Skeletal muscle tissue (tissue), 4 donors: ENCODE data around the gene HDAC4. TPM values are rescaled to one million over a fixed set of nuclear protein-coding genes. Genes with fewer than 3 reads are reported as not detected.

Source experiments
- H3K27ac ChIP-seq: one replicate; pipeline ENCODE4 v1.7.0; 2013; ENCODE audit warnings: mild to moderate bottlenecking, low read depth, low read length, inconsistent platforms
- H3K27me3 ChIP-seq, 3 donors: one replicate each; pipeline ENCODE4 v1.7.0; 2013; ENCODE audit warnings: low read length in 3 of 3; ENCODE audit not compliant: control insufficient read depth in 3 of 3, insufficient read depth in 3 of 3
- H3K36me3 ChIP-seq, 3 donors: one replicate each; pipeline ENCODE4 v1.7.0; 2013; ENCODE audit warnings: low read length in 3 of 3; ENCODE audit not compliant: control insufficient read depth in 3 of 3, insufficient read depth in 3 of 3
- H3K4me1 ChIP-seq, 3 donors: one replicate each; pipeline ENCODE4 v1.7.0; 2013; ENCODE audit warnings: low read length in 3 of 3, mild to moderate bottlenecking in 3 of 3; ENCODE audit not compliant: control insufficient read depth in 3 of 3, insufficient read depth in 3 of 3
- H3K4me3 ChIP-seq, 3 donors: one replicate each; pipeline ENCODE4 v1.7.0; 2013; ENCODE audit warnings: low read length in 3 of 3
- H3K9ac ChIP-seq, 3 donors: one replicate each; pipeline ENCODE4 v1.7.0; 2013; ENCODE audit warnings: low read length in 3 of 3, mild to moderate bottlenecking in 3 of 3, moderate library complexity in 2 of 3, low read depth in 1 of 3
- H3K9me3 ChIP-seq, 3 donors: one replicate each; pipeline ENCODE4 v1.7.0; 2013; ENCODE audit warnings: low read length in 3 of 3; ENCODE audit not compliant: control insufficient read depth in 3 of 3
- total RNA-seq: library from RNA; depleted of rRNA; stranded (reverse); fragments of >200 nt; gene quantifications from one replicate; pipeline ENCODE4 v1.2.3, GENCODE V29; 2014
- donor health status: Osteomylitis.

Gene HDAC4
- total RNA-seq, 1 donor from 2014 or later, result 23.5 TPM

- Histone ChIP-seq H3K9me3 (peaks cover 0 to 2% (median 0%) of the 10 kb centered on the region in 3 donors), H3K9ac (no peak overlapping the region), H3K36me3 (no peaks in the 10 kb centered on the region), H3K27me3 (peaks cover 6 to 35% (median 22%) of the 10 kb centered on the region in 3 donors), H3K27ac (no peak overlapping the region), H3K4me3 (no peak overlapping the region), H3K4me1 (peaks cover 13 to 18% (median 14%) of the 10 kb centered on the region in 3 donors)
These were observed 39.7 kb upstream of the HDAC4 start for GRCh38 chr2:239440511-239440959.

- H3K27me3 ChIP-seq, result peaks cover 6 to 35% (median 22%) of the 10 kb centered on the region in 3 donors
- H3K4me3 ChIP-seq, result no peak overlapping the region
- H3K36me3 ChIP-seq, result no peaks in the 10 kb centered on the region
- peaks cover 11 to 18% (median 11%) of the 10 kb centered on the region in 3 donors for H3K4me1 ChIP-seq
- H3K9ac ChIP-seq, result peak overlapping the region in 1 of 3 donors; percentile 8
- H3K9me3 ChIP-seq, result peaks cover 0 to 2% (median 0%) of the 10 kb centered on the region in 3 donors
- H3K27ac ChIP-seq, result no peak overlapping the region
These were observed 39.0 kb upstream of the HDAC4 start for GRCh38 chr2:239439754-239440315.

- Histone ChIP-seq H3K9me3 (peaks cover 0 to 2% (median 0%) of the 10 kb centered on the region in 3 donors), H3K4me1 (peaks cover 9 to 13% (median 11%) of the 10 kb centered on the region in 3 donors), H3K27ac (no peak overlapping the region), H3K4me3 (no peak overlapping the region), H3K27me3 (peaks cover 6 to 32% (median 22%) of the 10 kb centered on the region in 3 donors), H3K9ac (no peak overlapping the region), H3K36me3 (no peaks in the 10 kb centered on the region)
These were observed 38.4 kb upstream of the HDAC4 start for GRCh38 chr2:239438995-239439753.

GRCh38 chr2:239438368-239438767, 37.5 kb upstream of the HDAC4 start:
- Histone ChIP-seq H3K27ac (no peak overlapping the region), H3K9me3 (peaks cover 0 to 2% (median 0%) of the 10 kb centered on the region in 3 donors), H3K36me3 (no peaks in the 10 kb centered on the region), H3K4me1 (peaks cover 9 to 11% (median 11%) of the 10 kb centered on the region in 3 donors), H3K9ac (no peak overlapping the region), H3K4me3 (no peak overlapping the region), H3K27me3 (peaks cover 6 to 28% (median 22%) of the 10 kb centered on the region in 3 donors)

GRCh38 chr2:239436669-239437335, 36.0 kb upstream of the HDAC4 start:
- H3K9ac ChIP-seq, result no peak overlapping the region
- H3K36me3 ChIP-seq, result no peaks in the 10 kb centered on the region
- no peaks in the 10 kb centered on the region for H3K9me3 ChIP-seq
- no peak overlapping the region for H3K27ac ChIP-seq
- peaks cover 6 to 23% (median 18%) of the 10 kb centered on the region in 3 donors for H3K27me3 ChIP-seq
- H3K4me1 ChIP-seq, result peaks cover 9 to 11% (median 11%) of the 10 kb centered on the region in 3 donors
- no peak overlapping the region for H3K4me3 ChIP-seq

- peaks cover 6 to 19% (median 15%) of the 10 kb centered on the region in 3 donors for H3K27me3 ChIP-seq
- H3K9me3 ChIP-seq, result no peaks in the 10 kb centered on the region
- no peak overlapping the region for H3K4me3 ChIP-seq
- no peaks in the 10 kb centered on the region for H3K36me3 ChIP-seq
- peaks cover 9 to 11% (median 11%) of the 10 kb centered on the region in 3 donors for H3K4me1 ChIP-seq
- H3K9ac ChIP-seq, result no peak overlapping the region
- H3K27ac ChIP-seq, result no peak overlapping the region
These were observed 35.3 kb upstream of the HDAC4 start for GRCh38 chr2:239436076-239436475.

GRCh38 chr2:239433777-239434403, 33.1 kb upstream of the HDAC4 start:
- Histone ChIP-seq H3K27me3 (no peaks in the 10 kb centered on the region), H3K27ac (no peak overlapping the region), H3K4me3 (no peak overlapping the region), H3K36me3 (no peaks in the 10 kb centered on the region), H3K9me3 (no peaks in the 10 kb centered on the region), H3K9ac (no peak overlapping the region), H3K4me1 (no peaks in the 10 kb centered on the region)

GRCh38 chr2:239432174-239432573, 31.4 kb upstream of the HDAC4 start:
- Histone ChIP-seq H3K27me3 (peaks cover 0 to 2% (median 0%) of the 10 kb centered on the region in 3 donors), H3K9me3 (no peaks in the 10 kb centered on the region), H3K4me1 (no peaks in the 10 kb centered on the region), H3K36me3 (no peaks in the 10 kb centered on the region), H3K9ac (no peak overlapping the region), H3K4me3 (no peak overlapping the region), H3K27ac (no peak overlapping the region)

- no peaks in the 10 kb centered on the region for H3K9me3 ChIP-seq
- peaks cover 0 to 2% (median 0%) of the 10 kb centered on the region in 3 donors for H3K27me3 ChIP-seq
- no peak overlapping the region for H3K27ac ChIP-seq
- no peak overlapping the region for H3K4me3 ChIP-seq
- H3K4me1 ChIP-seq, result no peaks in the 10 kb centered on the region
- no peaks in the 10 kb centered on the region for H3K36me3 ChIP-seq
- no peak overlapping the region for H3K9ac ChIP-seq
These were observed 30.7 kb upstream of the HDAC4 start for GRCh38 chr2:239431536-239431935.
